Heart left ventricle (tissue), 16 donors: Measurements from ENCODE around the gene CHAT. TPM values are rescaled to one million over a fixed set of nuclear protein-coding genes. Genes with fewer than 3 reads are reported as not detected.

Experiments used
- ATAC-seq, 4 donors: fragments of 200-7000 bp; cut with Tn5 transposase; one replicate each; pipeline ENCODE4 v1.9.1; 2020 to 2022; ENCODE audit warnings: moderate library complexity in 4 of 4, mild to moderate bottlenecking in 3 of 4, moderate number of reproducible peaks in 1 of 4
- DNase-seq, 5 donors: peaks; one replicate each; pipeline ENCODE4 v3.0.0-alpha.2; 2020
- H3K27ac ChIP-seq, 12 donors: fragments of 200-600 bp; sonication (generic) in 4 of 12; one replicate each; pipeline versions ENCODE4 v1.5.0 to v1.8.0; 2016 to 2022; ENCODE audit warnings: mild to moderate bottlenecking in 2 of 12
- H3K27me3 ChIP-seq, 9 donors: fragments of 200-600 bp; sonication (generic) in 2 of 9; one replicate each; pipeline versions ENCODE4 v1.5.1 to v1.8.0; 2016 to 2022; ENCODE audit warnings: mild to moderate bottlenecking in 3 of 9
- H3K36me3 ChIP-seq, 9 donors: fragments of 200-600 bp; sonication (generic) in 2 of 9; one replicate each; pipeline versions ENCODE4 v1.5.0 to v1.8.0; 2018 to 2022; ENCODE audit warnings: mild to moderate bottlenecking in 2 of 9
- H3K4me1 ChIP-seq, 12 donors: fragments of 200-600 bp; sonication (generic) in 4 of 12; one replicate each; pipeline versions ENCODE4 v1.5.0 to v1.8.0; 2016 to 2022; ENCODE audit warnings: mild to moderate bottlenecking in 3 of 12
- H3K4me3 ChIP-seq, 12 donors: fragments of 200-600 bp; sonication (generic) in 4 of 12; one replicate each; pipeline versions ENCODE4 v1.5.0 to v1.8.0; 2017 to 2022; ENCODE audit warnings: mild to moderate bottlenecking in 9 of 12, moderate library complexity in 4 of 12
- H3K9me3 ChIP-seq, 12 donors: fragments of 200-600 bp; sonication (generic) in 4 of 12; one replicate each; pipeline versions ENCODE4 v1.5.0 to v1.8.0; 2016 to 2022; ENCODE audit warnings: mild to moderate bottlenecking in 1 of 12
- POLR2A ChIP-seq, 2 donors: fragments of 450-650 bp; IDR thresholded peaks; one replicate each; pipeline ENCODE4 v1.6.1; 2017; ENCODE audit warnings: antibody characterized with exemption in 2 of 2, mild to moderate bottlenecking in 2 of 2, moderate library complexity in 2 of 2
- WGBS, 4 donors: extraction: QIAGEN DNeasy Blood & Tissue Kit in 2 of 4; methylation state at CpG; one replicate each; pipeline versions ENCODE4 v1.1.5 to v1.1.7; 2013 to 2018; 5-methylcytosine and 5-hydroxymethylcytosine counted together
- intact Hi-C, 10 donors: fragments of 100-400 bp; cut with DNase I; formaldehyde crosslinking; loops; one replicate each; pipeline versions ENCODE4 v1.11.1 to v1.14.2; 2022
- polyA plus RNA-seq, 2 donors: library from polyadenylated mRNA; stranded (reverse); fragments of 200-250 nt; gene quantifications; one replicate each; pipeline ENCODE4 v1.2.3, GENCODE V29; 2013
- total RNA-seq, 9 donors: library from RNA; depleted of rRNA in 2 of 9; stranded (reverse); fragments of >200 nt in 2 of 9; fragmentation: NEBNext Ultra II Directional in 3 of 9; extraction: Animal tissue kit (Norgen Biotek cat#: 25700) in 3 of 9; gene quantifications; one replicate each; pipeline versions ENCODE4 v1.1.0 to v1.2.4, GENCODE V29; 2016 to 2023
- TF ChIP-seq, protein P1 (sequence below), 12 donors: fragments of 200-600 bp; sonication (generic) in 4 of 12; IDR thresholded peaks; one replicate each; pipeline versions ENCODE4 v1.5.0 to v1.8.0; 2018 to 2022; ENCODE audit warnings: antibody characterized with exemption in 12 of 12, mild to moderate bottlenecking in 5 of 12
- donor health status: ischemic (EF 13 %, LVEDD 7.1; RV severe dilation, severe dysfunction).
- donor health status: healthy with polysubstance abuse.
- donor health status: DM: no; HTN: yes; CAD: no.
- donor health status: DM: no; HTN: no; CAD: no.
- donor health status: ischemic (EF 25% LVEDD 6.9; RV normal size, moderate dysfunction).
- donor health status: ischemic (EF 25% LVEDD 5.7; RV mildly dilated, moderate dysfunction).
- donor health status: healthy.
- donor health status: DM: yes; HTN: yes; CAD: no.
- donor health status: ischemic (EF 35%, LVEDD 5.7; RV mildly dilated, moderate dysfunction).
- donor health status: nonischemic (EF 11% LVEDD 7.7; RV severe dilation, severe dysfunction).
- donor health status: DM: yes; HTN: yes; CAD: no.
- donor health status: PGD.
- donor health status: ischemic (EF 29% LVEDD 5.4; RV normal size, mild dysfunction).
- donor health status: nonischemic (EF 23%, LVEDD 6.1; RV moderate dilation, normal function).

The CHAT gene
- total and polyA plus RNA-seq, 11 donors, result not detected

DNA sequence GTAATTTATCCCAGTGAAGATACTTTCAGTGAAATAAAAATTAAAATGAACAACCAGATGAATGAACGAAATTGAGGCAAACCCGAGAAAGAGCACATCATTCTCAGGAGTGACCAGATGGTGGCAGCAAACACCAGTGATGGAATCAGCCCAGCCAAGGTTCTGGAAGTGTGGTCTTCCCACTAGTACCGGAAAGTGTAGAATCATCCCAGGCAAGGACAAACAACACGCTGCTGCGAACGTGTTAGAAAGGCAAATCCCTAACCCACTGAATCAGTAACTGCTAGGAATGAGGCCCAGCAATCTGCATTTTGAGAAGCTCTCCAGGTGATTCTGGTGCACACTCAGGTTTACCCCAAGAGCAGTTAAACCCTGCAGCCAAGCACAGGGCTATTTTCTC lies 19.2 kb upstream of the CHAT start:
- Histone ChIP-seq H3K9me3 (no peaks in the 10 kb centered on the region), H3K27ac (no peak overlapping the region), H3K36me3 (no peaks in the 10 kb centered on the region), H3K27me3 (peaks cover 0 to 36% (median 3%) of the 10 kb centered on the region in 9 donors), H3K4me3 (no peak overlapping the region), H3K4me1 (no peaks in the 10 kb centered on the region)
- peak in 3 of 4 donors; percentile 42 to 62 (median 58) for ATAC-seq
- TF ChIP-seq POLR2A (IDR thresholded peaks at IDR 0.05), result no peak
- TF ChIP-seq, protein P1, sequence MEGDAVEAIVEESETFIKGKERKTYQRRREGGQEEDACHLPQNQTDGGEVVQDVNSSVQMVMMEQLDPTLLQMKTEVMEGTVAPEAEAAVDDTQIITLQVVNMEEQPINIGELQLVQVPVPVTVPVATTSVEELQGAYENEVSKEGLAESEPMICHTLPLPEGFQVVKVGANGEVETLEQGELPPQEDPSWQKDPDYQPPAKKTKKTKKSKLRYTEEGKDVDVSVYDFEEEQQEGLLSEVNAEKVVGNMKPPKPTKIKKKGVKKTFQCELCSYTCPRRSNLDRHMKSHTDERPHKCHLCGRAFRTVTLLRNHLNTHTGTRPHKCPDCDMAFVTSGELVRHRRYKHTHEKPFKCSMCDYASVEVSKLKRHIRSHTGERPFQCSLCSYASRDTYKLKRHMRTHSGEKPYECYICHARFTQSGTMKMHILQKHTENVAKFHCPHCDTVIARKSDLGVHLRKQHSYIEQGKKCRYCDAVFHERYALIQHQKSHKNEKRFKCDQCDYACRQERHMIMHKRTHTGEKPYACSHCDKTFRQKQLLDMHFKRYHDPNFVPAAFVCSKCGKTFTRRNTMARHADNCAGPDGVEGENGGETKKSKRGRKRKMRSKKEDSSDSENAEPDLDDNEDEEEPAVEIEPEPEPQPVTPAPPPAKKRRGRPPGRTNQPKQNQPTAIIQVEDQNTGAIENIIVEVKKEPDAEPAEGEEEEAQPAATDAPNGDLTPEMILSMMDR (IDR thresholded peaks at IDR 0.05), result peak; percentile 64 to 85 (median 74)
- DNase-seq, result peak in 1 of 5 donors; percentile 26
- WGBS, 4 donors, result 1 to 2% (median 1%) methylated on average over 6 of the region's 6 CpGs
- intact Hi-C loops, result loop anchor here in 7 of 10 donors (5.0 to 10.0 kb wide), 3 partner anchors 628 to 680 kb away; no protein-coding TSS in a partner anchor

DNA sequence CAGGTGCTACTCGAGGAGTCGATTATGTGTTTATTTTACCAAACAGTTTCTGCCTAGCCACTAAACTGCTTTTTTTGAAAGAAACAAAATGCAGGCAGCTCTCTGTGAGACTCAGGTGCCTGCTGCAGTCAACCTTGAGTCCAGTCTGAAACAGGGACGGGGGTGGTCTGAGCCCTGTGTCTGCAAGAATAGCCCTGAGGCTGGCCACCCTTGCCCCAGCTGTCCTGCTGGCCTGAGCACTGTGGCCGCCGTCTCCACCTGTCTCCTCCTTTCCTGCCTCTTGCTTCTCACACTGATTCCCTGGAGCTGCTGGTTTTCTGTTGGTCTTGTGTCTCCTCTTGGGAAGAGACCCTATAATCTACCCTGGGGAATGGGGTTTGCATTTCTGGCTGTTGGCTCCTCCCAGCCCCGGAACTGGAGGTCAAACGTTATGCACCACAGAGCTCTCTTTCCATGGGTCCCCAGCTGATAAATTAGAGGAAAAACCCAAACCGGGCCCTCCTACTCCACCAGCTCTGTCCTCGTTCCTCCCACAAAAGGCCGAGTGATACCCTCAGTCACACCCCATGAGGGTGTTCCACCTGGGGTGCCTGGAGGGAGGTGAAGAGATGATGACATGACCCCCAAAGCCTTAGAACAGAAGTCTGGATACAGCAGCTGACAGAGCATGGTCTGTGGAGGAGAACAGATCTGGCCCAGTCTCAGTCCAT lies 18.7 kb upstream of the CHAT start:
- TF ChIP-seq POLR2A (IDR thresholded peaks at IDR 0.05), result no peak
- TF ChIP-seq, protein P1 (IDR thresholded peaks at IDR 0.05), result no peak
- DNase-seq, result no peak
- intact Hi-C loops, result loop anchor here in 3 of 10 donors (5.0 to 10.0 kb wide), 3 partner anchors 627 to 680 kb away; no protein-coding TSS in a partner anchor
- WGBS, 4 donors, result 53 to 71% (median 62%) methylated on average over 10 of the region's 10 CpGs
- Histone ChIP-seq H3K36me3 (no peaks in the 10 kb centered on the region), H3K4me1 (no peaks in the 10 kb centered on the region), H3K4me3 (no peak overlapping the region), H3K27me3 (peaks cover 0 to 41% (median 3%) of the 10 kb centered on the region in 9 donors), H3K9me3 (no peaks in the 10 kb centered on the region), H3K27ac (no peak overlapping the region)
- no peak for ATAC-seq

DNA sequence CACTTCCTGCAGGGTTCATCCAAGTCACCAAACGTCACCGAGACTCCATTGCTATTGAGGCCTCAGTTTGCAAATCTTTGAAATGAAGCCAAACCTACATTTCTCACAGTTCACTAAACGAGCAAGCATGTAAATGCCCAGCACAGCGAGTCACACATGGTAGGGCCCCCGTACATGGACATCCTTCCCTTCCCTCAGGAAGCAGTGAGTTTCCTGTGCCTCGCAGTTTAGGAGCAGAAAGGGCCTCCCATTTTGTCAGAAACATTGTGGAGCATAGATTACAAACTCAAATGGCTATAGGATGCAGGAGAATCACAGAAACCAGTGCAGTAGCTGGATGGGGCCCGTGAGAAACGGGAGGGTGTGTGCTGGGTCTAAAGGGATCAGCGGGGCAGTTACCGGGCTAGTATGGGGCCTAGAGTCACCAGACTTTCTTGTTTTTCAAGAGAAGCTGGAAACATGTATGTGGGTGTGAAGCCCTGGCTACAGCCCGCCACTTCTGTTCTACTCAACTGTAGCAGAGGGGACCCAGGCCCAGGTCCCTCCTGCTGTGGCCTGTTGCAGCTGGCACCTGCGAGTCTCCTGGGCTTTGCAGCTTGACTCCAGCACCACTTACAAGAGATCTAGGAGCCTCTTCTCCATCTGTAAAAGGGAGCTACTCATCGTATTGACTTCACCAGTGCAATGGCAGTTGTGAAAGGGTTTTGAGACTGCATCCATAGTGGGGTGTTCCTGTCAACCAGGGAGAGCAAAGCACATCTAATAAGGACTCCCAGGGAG lies 17.9 kb upstream of the CHAT start:
- Histone ChIP-seq H3K27me3 (peaks cover 0 to 47% (median 3%) of the 10 kb centered on the region in 9 donors), H3K27ac (no peak overlapping the region), H3K36me3 (no peaks in the 10 kb centered on the region), H3K9me3 (no peaks in the 10 kb centered on the region), H3K4me1 (no peaks in the 10 kb centered on the region), H3K4me3 (no peak overlapping the region)
- no peak for TF ChIP-seq POLR2A (IDR thresholded peaks at IDR 0.05)
- TF ChIP-seq, protein P1 (IDR thresholded peaks at IDR 0.05), result no peak
- ATAC-seq (no peak), DNase-seq (no peak)
- intact Hi-C loops, result loop anchor here in 3 of 10 donors (5.0 to 10.0 kb wide), 3 partner anchors 626 to 679 kb away; no protein-coding TSS in a partner anchor
- 64 to 75% (median 67%) methylated on average over 11 to 13 of the region's 13 CpGs for WGBS, 4 donors

DNA sequence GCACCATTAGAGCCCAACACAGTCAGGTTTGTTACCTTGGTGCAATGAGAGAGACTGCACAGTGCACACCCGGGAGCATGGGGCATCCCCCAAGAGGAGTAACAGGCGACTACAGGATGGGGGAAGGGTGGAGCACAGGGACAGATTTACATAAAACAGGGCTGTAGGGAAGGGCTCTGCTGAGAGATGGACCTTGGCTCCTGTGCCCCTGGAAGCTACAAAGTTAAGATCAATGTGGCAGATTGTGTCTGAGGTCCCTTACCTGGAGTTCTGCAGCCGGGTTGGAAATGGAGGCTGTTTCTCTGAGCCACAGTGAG lies 17.4 kb upstream of the CHAT start:
- peak in 1 of 5 donors; percentile 7 for DNase-seq
- WGBS, 4 donors, result 44 to 58% (median 48%) methylated on average over 3 of the region's 3 CpGs
- TF ChIP-seq, protein P1 (IDR thresholded peaks at IDR 0.05), result no peak
- TF ChIP-seq POLR2A (IDR thresholded peaks at IDR 0.05), result no peak
- no peaks in the 10 kb centered on the region for H3K36me3 ChIP-seq
- H3K4me1 ChIP-seq, result no peaks in the 10 kb centered on the region
- intact Hi-C loops, result loop anchor here in 3 of 10 donors (5.0 to 10.0 kb wide), 3 partner anchors 626 to 678 kb away; no protein-coding TSS in a partner anchor
- H3K4me3 ChIP-seq, result no peak overlapping the region
- H3K27ac ChIP-seq, result no peak overlapping the region
- H3K9me3 ChIP-seq, result no peaks in the 10 kb centered on the region
- ATAC-seq, result no peak
- peaks cover 0 to 53% (median 3%) of the 10 kb centered on the region in 9 donors for H3K27me3 ChIP-seq
